H54 (cell line): ENCODE results near the gene PPP2R2D.
A peak's percentile ranks its signal among the peaks of the same experiment; 100 is the strongest.
"Not testable (repeated sequence)": the region's sequence is repeated elsewhere in the genome, so short reads cannot be mapped to it uniquely, and the experiment has no call there.

Experiments
- DNase-seq: peaks from one replicate; pipeline ENCODE4 v3.0.0; 2011; ENCODE audit warnings: low spot score, mixed read lengths; ENCODE audit not compliant: insufficient read length
- FAIRE-seq: peaks from 3 replicates; lab custom pipeline; 2011; peaks lifted over from hg19 to GRCh38; lab: Jason Lieb, UNC
- POLR2A ChIP-seq: IDR thresholded peaks from 2 replicates; pipeline ENCODE4 v1.6.1; 2011; ENCODE audit warnings: low read depth, mild to moderate bottlenecking, low read length

The PPP2R2D gene

DNA sequence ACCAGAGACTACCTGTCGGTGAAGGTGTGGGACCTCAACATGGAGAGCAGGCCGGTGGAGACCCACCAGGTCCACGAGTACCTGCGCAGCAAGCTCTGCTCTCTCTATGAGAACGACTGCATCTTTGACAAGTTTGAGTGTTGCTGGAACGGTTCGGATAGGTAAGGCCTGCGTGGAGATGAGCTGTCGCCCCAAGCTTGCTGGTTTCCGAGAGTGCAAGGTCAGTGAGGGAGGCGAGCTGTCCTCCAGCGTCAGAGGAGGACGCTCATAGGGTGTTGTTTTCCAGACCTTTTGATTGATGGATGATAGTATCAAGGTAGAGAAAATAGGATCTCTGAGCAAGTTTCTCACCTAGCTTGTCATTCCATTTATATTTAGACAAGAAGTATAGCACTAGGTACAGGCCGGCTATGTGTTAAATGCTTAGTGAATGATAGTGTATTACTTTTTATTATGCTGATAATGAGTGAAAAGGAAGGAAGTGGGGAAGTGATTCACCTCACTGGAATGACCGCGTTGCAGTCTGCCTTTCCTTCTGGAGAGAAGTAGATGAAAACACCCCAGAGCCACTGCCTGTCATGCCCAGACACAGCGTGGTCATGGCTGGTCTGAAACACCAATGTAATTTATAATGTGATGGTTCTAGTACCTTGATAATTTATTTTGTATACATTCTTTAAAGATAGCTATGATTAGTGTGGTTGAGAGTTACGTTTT is 47.0 kb downstream of the PPP2R2D start:
- FAIRE-seq = peak; percentile 11
- no peak for TF ChIP-seq POLR2A
- peak; percentile 53 for DNase-seq

DNA sequence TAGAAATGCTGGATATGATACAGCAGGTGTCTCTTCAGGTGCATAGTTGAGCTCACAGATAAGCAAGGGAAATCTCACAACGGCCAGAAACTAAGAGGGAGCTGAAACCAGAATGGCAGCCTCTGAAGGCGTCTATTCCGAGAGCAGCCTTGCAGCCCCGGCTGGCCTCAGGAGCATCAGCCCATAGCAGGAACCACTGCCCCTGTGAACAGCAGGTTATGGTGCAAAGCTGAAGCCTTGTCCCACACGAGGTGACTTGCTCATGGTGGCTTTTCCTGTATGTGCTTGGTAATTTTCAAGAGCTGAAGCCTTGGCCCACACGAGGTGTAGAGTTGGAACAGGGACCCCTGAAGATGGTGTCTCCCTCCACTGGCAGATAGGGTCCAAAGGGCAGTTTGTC is 47.7 kb downstream of the PPP2R2D start:
- TF ChIP-seq POLR2A = no peak
- DNase-seq = no peak
- FAIRE-seq = no peak

DNA sequence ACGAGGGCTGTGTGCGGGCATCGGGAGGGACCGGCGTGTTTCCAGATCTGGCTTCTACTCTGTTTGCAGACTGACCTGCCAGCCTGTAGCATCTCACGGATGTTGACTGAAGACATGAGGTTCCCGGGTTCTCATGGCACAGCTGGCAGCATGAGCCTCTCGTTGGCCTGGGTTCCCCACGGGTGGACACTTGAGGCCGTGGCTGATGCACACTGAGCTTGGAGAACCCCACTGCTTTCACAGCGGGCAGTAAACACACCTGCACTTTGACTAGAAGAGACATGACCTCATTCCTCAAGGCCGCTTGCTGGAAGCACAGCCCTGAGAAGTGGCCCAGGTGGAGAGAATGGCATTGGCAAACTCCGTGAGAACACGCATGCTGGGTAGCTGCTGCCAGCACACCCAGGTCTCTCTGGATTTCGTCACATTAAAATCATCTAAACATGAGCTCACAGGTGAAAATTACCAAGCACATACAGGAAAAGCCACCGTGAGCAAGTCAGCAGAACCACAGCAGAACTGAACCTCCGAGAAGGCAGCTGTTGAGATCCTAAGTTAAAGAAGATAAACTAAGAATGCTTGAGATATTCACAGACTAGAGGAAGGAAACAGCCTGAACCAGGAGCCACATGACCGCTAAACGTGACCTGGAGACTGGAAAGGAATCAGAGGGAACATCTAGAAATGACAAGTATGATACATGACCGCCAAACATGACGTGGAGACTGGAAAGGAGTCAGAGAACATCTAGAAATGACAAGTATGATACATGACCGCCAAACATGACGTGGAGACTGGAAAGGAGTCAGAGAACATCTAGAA is 48.4 kb downstream of the PPP2R2D start:
- TF ChIP-seq POLR2A = no peak
- no peak for FAIRE-seq
- no peak for DNase-seq

DNA sequence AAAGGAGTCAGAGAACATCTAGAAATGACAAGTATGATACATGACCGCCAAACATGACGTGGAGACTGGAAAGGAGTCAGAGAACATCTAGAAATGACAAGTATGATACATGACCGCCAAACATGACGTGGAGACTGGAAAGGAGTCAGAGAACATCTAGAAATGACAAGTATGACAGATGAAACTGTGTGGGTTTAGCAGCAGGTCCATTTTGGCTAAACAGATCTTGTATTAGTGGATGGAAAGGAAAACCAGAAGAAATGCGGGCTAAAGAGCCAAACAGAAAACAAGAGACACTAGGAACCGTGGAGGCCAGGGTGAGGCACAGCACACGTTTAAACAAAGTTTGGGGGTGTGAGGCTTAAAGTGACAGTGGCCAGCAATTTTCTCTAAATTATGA is 49.1 kb downstream of the PPP2R2D start:
- not testable (repeated sequence) for DNase-seq, FAIRE-seq

GRCh38 chr10:131954356-131954965 is 53.7 kb downstream of the PPP2R2D start:
- FAIRE-seq (no peak), DNase-seq (no peak)
- no peak for TF ChIP-seq POLR2A

- DNase-seq = no peak
- TF ChIP-seq POLR2A = no peak
- FAIRE-seq = no peak
Measured at GRCh38 chr10:131955591-131956340, 55.0 kb downstream of the PPP2R2D start.

DNA sequence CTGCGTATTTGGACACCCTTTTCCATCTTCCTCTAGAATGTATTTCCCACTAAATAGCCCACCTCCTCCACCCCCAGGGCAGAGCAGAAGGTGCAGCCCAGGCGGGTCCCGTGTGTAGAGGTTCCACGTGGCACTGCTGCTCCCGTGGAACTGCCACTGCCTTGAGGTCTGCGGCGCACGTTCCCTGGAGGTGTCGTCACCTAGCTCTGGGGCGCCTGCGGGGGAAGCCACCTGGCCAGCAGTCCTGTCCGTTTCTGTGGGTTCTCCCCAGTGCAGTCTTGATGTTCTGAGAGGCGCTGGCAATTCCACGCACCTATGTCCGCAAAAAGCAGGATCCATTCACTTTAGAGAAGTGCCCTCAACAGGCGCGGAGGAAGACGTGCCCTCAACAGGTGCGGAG is 59.0 kb downstream of the PPP2R2D start:
- DNase-seq (no peak), FAIRE-seq (no peak)
- no peak for TF ChIP-seq POLR2A

DNA sequence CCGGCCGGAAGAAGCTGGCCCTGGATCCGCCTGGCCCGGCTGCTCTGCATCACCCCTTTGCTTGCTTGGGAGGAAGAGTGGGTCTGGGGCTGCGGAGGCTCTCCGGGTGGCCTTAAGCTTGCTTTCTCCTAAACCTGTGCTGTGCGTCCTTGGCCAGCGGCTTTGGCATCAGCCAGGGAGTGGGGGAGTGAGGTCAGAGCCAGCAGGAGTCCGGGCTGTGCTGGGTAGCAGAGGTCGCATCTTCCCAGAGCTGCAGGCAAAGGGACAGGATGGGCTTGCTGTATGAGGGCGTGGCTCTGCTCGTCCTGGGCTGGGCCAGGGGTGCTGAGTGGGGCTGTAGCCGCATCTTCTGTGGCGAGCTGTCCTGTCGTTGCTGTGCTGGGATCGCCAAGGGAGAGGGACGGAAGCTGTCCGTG is 59.8 kb downstream of the PPP2R2D start:
- no peak for FAIRE-seq
- TF ChIP-seq POLR2A = no peak

GRCh38 chr10:131961047-131961776 is 60.4 kb downstream of the PPP2R2D start:
- no peak for DNase-seq

More for the DNA sequence above, 59.8 kb downstream of the PPP2R2D start:
- DNase-seq = no peak

DNA sequence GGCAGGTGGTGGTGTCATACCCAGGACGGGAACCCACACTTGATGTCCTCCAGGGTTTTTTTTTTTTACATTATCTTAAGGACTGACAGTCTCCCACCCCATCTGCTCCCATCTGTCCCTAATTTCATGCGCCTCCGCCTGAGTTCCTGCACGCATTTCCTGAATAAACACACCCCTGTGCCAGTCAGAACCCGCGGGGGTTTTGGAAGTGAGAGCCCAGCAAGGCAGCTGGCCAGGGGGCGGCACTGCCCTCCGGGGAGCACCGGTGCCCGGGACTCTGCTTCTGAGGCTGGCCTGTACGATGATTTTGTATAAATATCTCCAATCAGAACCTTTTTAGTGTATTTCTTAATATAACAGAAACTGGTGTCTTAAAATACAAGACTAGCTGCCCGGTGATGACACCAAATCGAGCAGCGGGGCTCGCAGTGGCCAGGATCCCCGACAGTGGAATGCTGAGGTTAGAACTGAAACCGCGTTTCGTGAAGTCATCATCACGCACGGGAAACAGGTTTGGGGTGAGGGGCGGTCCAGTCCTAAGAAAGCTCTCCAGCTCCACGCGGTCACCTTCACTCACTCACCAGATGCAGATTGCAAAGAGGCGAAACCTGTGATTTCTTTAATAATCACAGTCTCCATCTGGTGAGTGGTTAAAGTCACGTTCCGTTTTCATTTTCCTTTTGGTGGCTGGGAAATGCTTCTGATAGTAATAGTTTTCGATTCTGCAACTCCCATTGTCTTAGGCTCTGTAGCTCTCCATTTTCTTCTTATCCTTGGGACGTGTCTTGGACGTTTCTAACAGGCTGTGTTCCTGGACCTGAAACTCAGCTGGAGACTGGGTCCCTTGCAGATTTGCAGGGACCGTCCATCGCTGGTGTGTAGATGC is 61.2 kb downstream of the PPP2R2D start:
- DNase-seq (no peak), FAIRE-seq (no peak)
- TF ChIP-seq POLR2A = no peak; the same call in 1 of the 2 replicates

More at GRCh38 chr10:131961047-131961776, 60.4 kb downstream of the PPP2R2D start:
- no peak for TF ChIP-seq POLR2A
- FAIRE-seq = no peak

- no peak for FAIRE-seq
- TF ChIP-seq POLR2A = no peak
- no peak for DNase-seq
Measured at GRCh38 chr10:131963350-131963749, 62.5 kb downstream of the PPP2R2D start.

- no peak for DNase-seq
- no peak for TF ChIP-seq POLR2A
- FAIRE-seq = no peak
Measured at GRCh38 chr10:131963811-131964210, 63.0 kb downstream of the PPP2R2D start.
